ENCODE measurements around the gene ODAD4. TPM values are rescaled to one million over a fixed set of nuclear protein-coding genes. Genes with fewer than 3 reads are reported as not detected.

Gene ODAD4
- total and polyA plus RNA-seq, 2 of the 8 experiments (the other 6 are each of a cell fraction or from before 2014, with no cell fraction given) = 0.48 to 1.3 TPM

DNA sequence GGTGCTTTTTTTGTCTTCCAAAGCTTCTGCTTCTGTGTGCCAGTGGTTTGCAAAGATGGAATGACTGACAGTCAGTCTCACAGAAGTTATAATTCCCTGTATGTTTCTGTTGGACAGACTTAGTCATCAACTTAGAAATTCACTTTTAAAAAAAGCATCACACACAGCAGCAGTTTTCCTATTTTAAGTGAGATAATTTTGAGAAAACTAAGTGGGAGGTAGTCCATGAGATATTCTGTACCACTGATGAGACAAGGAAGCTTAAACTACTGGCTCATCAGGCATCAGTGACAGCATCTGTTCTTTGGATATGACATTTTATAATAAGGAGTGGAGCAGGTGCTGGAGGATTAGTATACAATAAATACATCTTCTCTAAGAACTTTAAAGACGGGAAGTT lies 56.2 kb downstream of the ODAD4 start (continued):
- TF ChIP-seq, protein P1, sequence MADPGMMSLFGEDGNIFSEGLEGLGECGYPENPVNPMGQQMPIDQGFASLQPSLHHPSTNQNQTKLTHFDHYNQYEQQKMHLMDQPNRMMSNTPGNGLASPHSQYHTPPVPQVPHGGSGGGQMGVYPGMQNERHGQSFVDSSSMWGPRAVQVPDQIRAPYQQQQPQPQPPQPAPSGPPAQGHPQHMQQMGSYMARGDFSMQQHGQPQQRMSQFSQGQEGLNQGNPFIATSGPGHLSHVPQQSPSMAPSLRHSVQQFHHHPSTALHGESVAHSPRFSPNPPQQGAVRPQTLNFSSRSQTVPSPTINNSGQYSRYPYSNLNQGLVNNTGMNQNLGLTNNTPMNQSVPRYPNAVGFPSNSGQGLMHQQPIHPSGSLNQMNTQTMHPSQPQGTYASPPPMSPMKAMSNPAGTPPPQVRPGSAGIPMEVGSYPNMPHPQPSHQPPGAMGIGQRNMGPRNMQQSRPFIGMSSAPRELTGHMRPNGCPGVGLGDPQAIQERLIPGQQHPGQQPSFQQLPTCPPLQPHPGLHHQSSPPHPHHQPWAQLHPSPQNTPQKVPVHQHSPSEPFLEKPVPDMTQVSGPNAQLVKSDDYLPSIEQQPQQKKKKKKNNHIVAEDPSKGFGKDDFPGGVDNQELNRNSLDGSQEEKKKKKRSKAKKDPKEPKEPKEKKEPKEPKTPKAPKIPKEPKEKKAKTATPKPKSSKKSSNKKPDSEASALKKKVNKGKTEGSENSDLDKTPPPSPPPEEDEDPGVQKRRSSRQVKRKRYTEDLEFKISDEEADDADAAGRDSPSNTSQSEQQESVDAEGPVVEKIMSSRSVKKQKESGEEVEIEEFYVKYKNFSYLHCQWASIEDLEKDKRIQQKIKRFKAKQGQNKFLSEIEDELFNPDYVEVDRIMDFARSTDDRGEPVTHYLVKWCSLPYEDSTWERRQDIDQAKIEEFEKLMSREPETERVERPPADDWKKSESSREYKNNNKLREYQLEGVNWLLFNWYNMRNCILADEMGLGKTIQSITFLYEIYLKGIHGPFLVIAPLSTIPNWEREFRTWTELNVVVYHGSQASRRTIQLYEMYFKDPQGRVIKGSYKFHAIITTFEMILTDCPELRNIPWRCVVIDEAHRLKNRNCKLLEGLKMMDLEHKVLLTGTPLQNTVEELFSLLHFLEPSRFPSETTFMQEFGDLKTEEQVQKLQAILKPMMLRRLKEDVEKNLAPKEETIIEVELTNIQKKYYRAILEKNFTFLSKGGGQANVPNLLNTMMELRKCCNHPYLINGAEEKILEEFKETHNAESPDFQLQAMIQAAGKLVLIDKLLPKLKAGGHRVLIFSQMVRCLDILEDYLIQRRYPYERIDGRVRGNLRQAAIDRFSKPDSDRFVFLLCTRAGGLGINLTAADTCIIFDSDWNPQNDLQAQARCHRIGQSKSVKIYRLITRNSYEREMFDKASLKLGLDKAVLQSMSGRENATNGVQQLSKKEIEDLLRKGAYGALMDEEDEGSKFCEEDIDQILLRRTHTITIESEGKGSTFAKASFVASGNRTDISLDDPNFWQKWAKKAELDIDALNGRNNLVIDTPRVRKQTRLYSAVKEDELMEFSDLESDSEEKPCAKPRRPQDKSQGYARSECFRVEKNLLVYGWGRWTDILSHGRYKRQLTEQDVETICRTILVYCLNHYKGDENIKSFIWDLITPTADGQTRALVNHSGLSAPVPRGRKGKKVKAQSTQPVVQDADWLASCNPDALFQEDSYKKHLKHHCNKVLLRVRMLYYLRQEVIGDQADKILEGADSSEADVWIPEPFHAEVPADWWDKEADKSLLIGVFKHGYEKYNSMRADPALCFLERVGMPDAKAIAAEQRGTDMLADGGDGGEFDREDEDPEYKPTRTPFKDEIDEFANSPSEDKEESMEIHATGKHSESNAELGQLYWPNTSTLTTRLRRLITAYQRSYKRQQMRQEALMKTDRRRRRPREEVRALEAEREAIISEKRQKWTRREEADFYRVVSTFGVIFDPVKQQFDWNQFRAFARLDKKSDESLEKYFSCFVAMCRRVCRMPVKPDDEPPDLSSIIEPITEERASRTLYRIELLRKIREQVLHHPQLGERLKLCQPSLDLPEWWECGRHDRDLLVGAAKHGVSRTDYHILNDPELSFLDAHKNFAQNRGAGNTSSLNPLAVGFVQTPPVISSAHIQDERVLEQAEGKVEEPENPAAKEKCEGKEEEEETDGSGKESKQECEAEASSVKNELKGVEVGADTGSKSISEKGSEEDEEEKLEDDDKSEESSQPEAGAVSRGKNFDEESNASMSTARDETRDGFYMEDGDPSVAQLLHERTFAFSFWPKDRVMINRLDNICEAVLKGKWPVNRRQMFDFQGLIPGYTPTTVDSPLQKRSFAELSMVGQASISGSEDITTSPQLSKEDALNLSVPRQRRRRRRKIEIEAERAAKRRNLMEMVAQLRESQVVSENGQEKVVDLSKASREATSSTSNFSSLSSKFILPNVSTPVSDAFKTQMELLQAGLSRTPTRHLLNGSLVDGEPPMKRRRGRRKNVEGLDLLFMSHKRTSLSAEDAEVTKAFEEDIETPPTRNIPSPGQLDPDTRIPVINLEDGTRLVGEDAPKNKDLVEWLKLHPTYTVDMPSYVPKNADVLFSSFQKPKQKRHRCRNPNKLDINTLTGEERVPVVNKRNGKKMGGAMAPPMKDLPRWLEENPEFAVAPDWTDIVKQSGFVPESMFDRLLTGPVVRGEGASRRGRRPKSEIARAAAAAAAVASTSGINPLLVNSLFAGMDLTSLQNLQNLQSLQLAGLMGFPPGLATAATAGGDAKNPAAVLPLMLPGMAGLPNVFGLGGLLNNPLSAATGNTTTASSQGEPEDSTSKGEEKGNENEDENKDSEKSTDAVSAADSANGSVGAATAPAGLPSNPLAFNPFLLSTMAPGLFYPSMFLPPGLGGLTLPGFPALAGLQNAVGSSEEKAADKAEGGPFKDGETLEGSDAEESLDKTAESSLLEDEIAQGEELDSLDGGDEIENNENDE (IDR thresholded peaks at IDR 0.05; ENCODE audit: insufficient replicate concordance, low read length) = no peak
- TF ChIP-seq CBX8 (IDR thresholded peaks at IDR 0.05; ENCODE audit: borderline replicate concordance, low read depth, low read length) = no peak
- TF ChIP-seq, protein P2, sequence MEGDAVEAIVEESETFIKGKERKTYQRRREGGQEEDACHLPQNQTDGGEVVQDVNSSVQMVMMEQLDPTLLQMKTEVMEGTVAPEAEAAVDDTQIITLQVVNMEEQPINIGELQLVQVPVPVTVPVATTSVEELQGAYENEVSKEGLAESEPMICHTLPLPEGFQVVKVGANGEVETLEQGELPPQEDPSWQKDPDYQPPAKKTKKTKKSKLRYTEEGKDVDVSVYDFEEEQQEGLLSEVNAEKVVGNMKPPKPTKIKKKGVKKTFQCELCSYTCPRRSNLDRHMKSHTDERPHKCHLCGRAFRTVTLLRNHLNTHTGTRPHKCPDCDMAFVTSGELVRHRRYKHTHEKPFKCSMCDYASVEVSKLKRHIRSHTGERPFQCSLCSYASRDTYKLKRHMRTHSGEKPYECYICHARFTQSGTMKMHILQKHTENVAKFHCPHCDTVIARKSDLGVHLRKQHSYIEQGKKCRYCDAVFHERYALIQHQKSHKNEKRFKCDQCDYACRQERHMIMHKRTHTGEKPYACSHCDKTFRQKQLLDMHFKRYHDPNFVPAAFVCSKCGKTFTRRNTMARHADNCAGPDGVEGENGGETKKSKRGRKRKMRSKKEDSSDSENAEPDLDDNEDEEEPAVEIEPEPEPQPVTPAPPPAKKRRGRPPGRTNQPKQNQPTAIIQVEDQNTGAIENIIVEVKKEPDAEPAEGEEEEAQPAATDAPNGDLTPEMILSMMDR (IDR thresholded peaks at IDR 0.05; ENCODE audit: control extremely low read depth in 1 of 3, insufficient read depth in 1 of 3, low read depth in 1 of 3, low read length in 3 of 3) = no peak
- TF ChIP-seq RNF2 (IDR thresholded peaks at IDR 0.05; ENCODE audit: borderline replicate concordance, low read depth, low read length, missing control alignments, poor library complexity, severe bottlenecking) = no peak

All from H1 (cell line).